ENCODE results near the gene OR5B21. TPM values are rescaled to one million over a fixed set of nuclear protein-coding genes. Genes with fewer than 3 reads are reported as not detected.

The OR5B21 gene
- total RNA-seq, 2 experiments from 2014 or later = 0.26 to 0.40 TPM

DNA sequence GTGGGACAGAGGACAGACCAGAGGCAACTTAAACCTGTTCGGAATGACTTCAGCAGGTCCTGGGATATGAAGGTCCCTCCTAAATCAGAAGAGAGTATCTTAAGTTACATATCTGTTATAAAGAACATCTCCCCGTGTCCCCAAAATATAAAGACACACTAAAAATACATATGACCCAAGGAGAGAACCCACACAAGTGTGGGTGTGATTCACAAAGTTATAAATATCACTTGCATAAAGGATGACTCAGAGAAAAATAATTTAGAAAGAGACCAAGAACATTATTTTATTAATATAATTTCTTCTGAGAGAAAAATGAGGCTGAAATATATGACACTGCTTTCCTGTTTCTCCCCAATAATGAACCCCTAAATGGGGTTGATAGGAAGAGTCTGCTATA is 14.2 kb downstream of the OR5B21 start:
- CTCF ChIA-PET = no interaction called here
- no peaks in the 10 kb centered on the region for H3K9me3 Mint-ChIP-seq (ENCODE audit: insufficient read depth)
- ATAC-seq (no peak), DNase-seq (no peak)
- no peaks in the 10 kb centered on the region for H3K27me3 Mint-ChIP-seq (ENCODE audit: low read depth)
- H3K27ac Mint-ChIP-seq = no peak overlapping the region
- H3K4me1 Mint-ChIP-seq (ENCODE audit: low read depth) = peaks cover 29% of the 10 kb centered on the region
- POLR2A ChIA-PET = no interaction called here
- H3K36me3 Mint-ChIP-seq (ENCODE audit: low read depth) = peaks cover 25% of the 10 kb centered on the region
- no peak overlapping the region for H3K4me3 Mint-ChIP-seq

DNA sequence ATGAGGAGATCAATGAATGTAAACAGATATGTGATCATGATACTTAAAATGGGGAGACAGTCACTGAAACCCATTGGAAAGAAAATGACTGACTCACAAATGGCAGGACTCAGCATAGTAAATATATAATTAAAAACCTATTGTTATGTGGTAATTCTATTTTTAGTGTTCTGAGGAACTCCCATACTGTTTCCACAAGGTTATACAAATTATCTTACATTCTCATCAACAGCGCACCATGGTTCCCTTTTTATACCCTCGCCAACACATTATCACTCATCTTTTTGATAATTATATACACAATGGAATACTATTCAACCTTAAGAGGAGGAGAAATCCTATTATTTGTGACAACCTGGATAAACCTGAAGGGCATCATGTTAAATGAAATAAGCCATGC is 17.1 kb downstream of the OR5B21 start:
- no peak for ATAC-seq
- H3K27ac Mint-ChIP-seq = no peak overlapping the region
- DNase-seq = no peak
- ChIA-PET POLR2A (no interaction called here), CTCF (no interaction called here)
- no peaks in the 10 kb centered on the region for H3K27me3 Mint-ChIP-seq (ENCODE audit: low read depth)
- H3K4me1 Mint-ChIP-seq (ENCODE audit: low read depth) = peaks cover 2% of the 10 kb centered on the region
- H3K36me3 Mint-ChIP-seq (ENCODE audit: low read depth) = peaks cover 4% of the 10 kb centered on the region
- no peaks in the 10 kb centered on the region for H3K9me3 Mint-ChIP-seq (ENCODE audit: insufficient read depth)
- no peak overlapping the region for H3K4me3 Mint-ChIP-seq

DNA sequence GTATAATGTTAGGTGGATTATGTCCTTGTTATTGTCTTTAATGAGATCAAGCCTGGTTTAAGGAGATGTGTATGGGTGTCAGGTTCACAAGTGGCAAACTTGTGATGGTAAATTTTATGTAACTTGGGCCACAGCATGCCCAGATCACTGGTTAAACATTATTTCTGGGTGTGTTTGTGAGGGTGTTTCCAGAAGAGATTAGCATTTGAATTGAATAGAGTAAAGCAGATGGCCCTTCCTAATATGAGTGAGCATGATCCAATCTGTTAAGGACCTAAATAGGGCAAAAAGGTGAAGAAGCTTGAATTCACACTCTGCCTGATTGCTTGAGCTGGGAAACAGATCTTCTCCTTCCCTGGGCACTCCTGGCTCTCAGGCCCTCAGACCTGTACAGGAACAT is 20.7 kb downstream of the OR5B21 start:
- H3K4me1 Mint-ChIP-seq (ENCODE audit: low read depth) = no peaks in the 10 kb centered on the region
- no peak overlapping the region for H3K27ac Mint-ChIP-seq
- ChIA-PET CTCF (no interaction called here), POLR2A (no interaction called here)
- H3K4me3 Mint-ChIP-seq = no peak overlapping the region
- no peaks in the 10 kb centered on the region for H3K9me3 Mint-ChIP-seq (ENCODE audit: insufficient read depth)
- H3K36me3 Mint-ChIP-seq (ENCODE audit: low read depth) = no peaks in the 10 kb centered on the region
- no peak for DNase-seq
- no peaks in the 10 kb centered on the region for H3K27me3 Mint-ChIP-seq (ENCODE audit: low read depth)
- no peak for ATAC-seq

DNA sequence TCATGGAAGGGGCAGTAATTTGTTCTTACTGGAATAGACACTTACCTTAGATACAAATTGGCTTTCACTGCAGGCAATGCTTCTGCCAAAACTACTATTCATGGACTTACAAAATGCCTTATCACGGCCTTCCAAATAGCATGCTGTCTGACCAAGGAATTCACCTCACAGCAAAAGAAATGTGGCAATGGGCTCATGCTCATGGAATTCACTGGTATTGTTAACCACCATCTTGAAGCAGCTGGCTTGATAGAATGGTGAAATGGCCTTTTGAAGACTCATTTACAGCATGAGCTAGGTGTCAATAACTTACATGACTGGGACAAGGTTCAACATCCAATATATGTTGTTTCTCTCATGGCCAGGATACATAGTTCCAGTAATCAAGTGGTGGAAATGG is 21.9 kb downstream of the OR5B21 start:
- ChIA-PET CTCF (no interaction called here), POLR2A (no interaction called here)
- Mint-ChIP-seq H3K4me3 (no peak overlapping the region), H3K27ac (no peak overlapping the region), H3K9me3 (ENCODE audit: insufficient read depth) (no peaks in the 10 kb centered on the region), H3K36me3 (ENCODE audit: low read depth) (no peaks in the 10 kb centered on the region), H3K4me1 (ENCODE audit: low read depth) (no peaks in the 10 kb centered on the region), H3K27me3 (ENCODE audit: low read depth) (no peaks in the 10 kb centered on the region)
- ATAC-seq (no peak), DNase-seq (no peak)

DNA sequence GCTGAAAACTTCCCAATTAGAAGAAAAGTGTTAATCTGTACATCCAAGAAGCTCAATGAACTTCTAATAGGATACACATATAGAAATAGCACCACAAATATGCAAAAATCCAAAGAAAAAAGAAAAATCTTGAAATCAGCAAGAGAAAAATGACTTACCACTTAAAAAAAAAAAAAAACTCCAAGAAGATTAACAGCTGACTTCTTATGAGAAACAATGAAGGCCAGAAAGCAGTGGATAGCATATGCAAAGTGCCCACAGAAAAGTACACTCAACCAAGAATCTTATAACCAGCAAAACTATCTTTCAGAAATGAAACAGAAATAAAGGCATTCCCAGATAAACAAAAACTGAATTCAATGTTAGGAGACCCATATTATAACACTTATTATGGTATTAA is 36.0 kb downstream of the OR5B21 start:
- H3K9me3 Mint-ChIP-seq (ENCODE audit: insufficient read depth) = peaks cover 28% of the 10 kb centered on the region
- no peak overlapping the region for H3K27ac Mint-ChIP-seq
- CTCF ChIA-PET = no interaction called here
- H3K4me3 Mint-ChIP-seq = no peak overlapping the region
- no peaks in the 10 kb centered on the region for H3K36me3 Mint-ChIP-seq (ENCODE audit: low read depth)
- H3K27me3 Mint-ChIP-seq (ENCODE audit: low read depth) = peaks cover 4% of the 10 kb centered on the region
- H3K4me1 Mint-ChIP-seq (ENCODE audit: low read depth) = no peaks in the 10 kb centered on the region
- ATAC-seq (no peak), DNase-seq (no peak)
- POLR2A ChIA-PET = no interaction called here

- Mint-ChIP-seq H3K27me3 (ENCODE audit: low read depth) (no peaks in the 10 kb centered on the region), H3K4me1 (ENCODE audit: low read depth) (no peaks in the 10 kb centered on the region), H3K4me3 (no peak overlapping the region), H3K27ac (no peak overlapping the region), H3K36me3 (ENCODE audit: low read depth) (no peaks in the 10 kb centered on the region), H3K9me3 (ENCODE audit: insufficient read depth) (peaks cover 8% of the 10 kb centered on the region)
- ATAC-seq (no peak), DNase-seq (no peak)
- ChIA-PET POLR2A (no interaction called here), CTCF (no interaction called here)
Measured at GRCh38 chr11:58466293-58466692, 41.6 kb downstream of the OR5B21 start.

DNA sequence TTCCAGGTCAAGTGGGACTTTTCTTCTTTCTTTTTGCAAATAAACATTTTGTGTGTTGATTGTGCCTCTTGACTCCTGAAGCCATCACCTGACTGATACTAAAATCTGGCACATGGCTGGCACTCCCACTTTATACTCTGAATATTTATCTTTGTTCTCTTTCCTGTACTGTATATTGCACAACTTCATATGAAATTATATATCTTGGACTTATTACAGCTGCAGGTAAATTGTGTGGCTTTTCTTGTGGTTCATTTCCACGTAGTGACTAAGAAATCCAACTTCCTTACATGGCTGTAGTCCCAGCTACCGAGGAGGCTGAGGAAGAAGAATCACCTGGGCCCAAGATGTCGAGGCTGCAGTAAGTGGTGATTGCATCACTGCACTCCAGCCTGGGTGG is 42.2 kb downstream of the OR5B21 start:
- no peaks in the 10 kb centered on the region for H3K27me3 Mint-ChIP-seq (ENCODE audit: low read depth)
- ChIA-PET CTCF (no interaction called here), POLR2A (no interaction called here)
- no peak overlapping the region for H3K27ac Mint-ChIP-seq
- H3K9me3 Mint-ChIP-seq (ENCODE audit: insufficient read depth) = peaks cover 6% of the 10 kb centered on the region
- ATAC-seq (no peak), DNase-seq (no peak)
- H3K4me1 Mint-ChIP-seq (ENCODE audit: low read depth) = no peaks in the 10 kb centered on the region
- H3K36me3 Mint-ChIP-seq (ENCODE audit: low read depth) = no peaks in the 10 kb centered on the region
- H3K4me3 Mint-ChIP-seq = no peak overlapping the region

Other genes starting within 250 kb of the OR5B21 start
- not detected for gene OR10W1, start 239.8 kb downstream of the OR5B21 start, total RNA-seq
- gene OR5B17, start 149.0 kb downstream of the OR5B21 start, total RNA-seq = not detected
- not detected for gene OR5B3, start 101.2 kb downstream of the OR5B21 start, total RNA-seq
- not detected for gene OR5B2, start 80.0 kb downstream of the OR5B21 start, total RNA-seq
- not detected for gene OR5B12, start 65.9 kb downstream of the OR5B21 start, total RNA-seq
- 100 to 1,000 TPM; 159 to 169 TPM for gene LPXN, start 67.8 kb upstream of the OR5B21 start, total RNA-seq
- 10 to 100 TPM; 59.9 to 60.1 TPM for gene ZFP91, start 71.0 kb upstream of the OR5B21 start, total RNA-seq
- 1 to 10 TPM; 2.8 to 4.2 TPM for gene CNTF, start 114.6 kb upstream of the OR5B21 start, total RNA-seq
- gene GLYAT, start 223.8 kb upstream of the OR5B21 start, total RNA-seq = not detected